B cell (primary cell): ENCODE measurements around the gene PLP1.
"Not testable (repeated sequence)": the region's sequence is repeated elsewhere in the genome, so short reads cannot be mapped to it uniquely, and the experiment has no call there.

Experiments
- EZH2 ChIP-seq: IDR thresholded peaks from 2 replicates; pipeline ENCODE4 v1.6.1; 2012; ENCODE audit warnings: borderline replicate concordance, low read depth, mild to moderate bottlenecking, moderate library complexity, low read length; ENCODE audit not compliant: insufficient read depth, poor library complexity, severe bottlenecking
- TF ChIP-seq, protein P1 (sequence below): fragments of 200-600 bp; IDR thresholded peaks from one replicate; pipeline ENCODE4 v1.8.0; 2022; ENCODE audit warnings: antibody characterized with exemption, mild to moderate bottlenecking

- TF ChIP-seq EZH2: not testable (repeated sequence)
- TF ChIP-seq, protein P1, sequence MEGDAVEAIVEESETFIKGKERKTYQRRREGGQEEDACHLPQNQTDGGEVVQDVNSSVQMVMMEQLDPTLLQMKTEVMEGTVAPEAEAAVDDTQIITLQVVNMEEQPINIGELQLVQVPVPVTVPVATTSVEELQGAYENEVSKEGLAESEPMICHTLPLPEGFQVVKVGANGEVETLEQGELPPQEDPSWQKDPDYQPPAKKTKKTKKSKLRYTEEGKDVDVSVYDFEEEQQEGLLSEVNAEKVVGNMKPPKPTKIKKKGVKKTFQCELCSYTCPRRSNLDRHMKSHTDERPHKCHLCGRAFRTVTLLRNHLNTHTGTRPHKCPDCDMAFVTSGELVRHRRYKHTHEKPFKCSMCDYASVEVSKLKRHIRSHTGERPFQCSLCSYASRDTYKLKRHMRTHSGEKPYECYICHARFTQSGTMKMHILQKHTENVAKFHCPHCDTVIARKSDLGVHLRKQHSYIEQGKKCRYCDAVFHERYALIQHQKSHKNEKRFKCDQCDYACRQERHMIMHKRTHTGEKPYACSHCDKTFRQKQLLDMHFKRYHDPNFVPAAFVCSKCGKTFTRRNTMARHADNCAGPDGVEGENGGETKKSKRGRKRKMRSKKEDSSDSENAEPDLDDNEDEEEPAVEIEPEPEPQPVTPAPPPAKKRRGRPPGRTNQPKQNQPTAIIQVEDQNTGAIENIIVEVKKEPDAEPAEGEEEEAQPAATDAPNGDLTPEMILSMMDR: not testable (repeated sequence)
Observed at GRCh38 chrX:103820802-103821201, 44.2 kb downstream of the PLP1 start.
